ENCODE measurements around the gene DYNLL2. TPM values are rescaled to one million over a fixed set of nuclear protein-coding genes. Genes with fewer than 3 reads are reported as not detected.
"Not testable (repeated sequence)": the region's sequence is repeated elsewhere in the genome, so short reads cannot be mapped to it uniquely, and the experiment has no call there.

The DYNLL2 gene
- total RNA-seq, 4 donors from 2014 or later: 13.9 to 21.3 (median 16.6) TPM

- H3K27ac ChIP-seq: no peak overlapping the region
- no peaks in the 10 kb centered on the region for H3K9me3 ChIP-seq
- no peak overlapping the region for H3K4me3 ChIP-seq
- H3K36me3 ChIP-seq: no peaks in the 10 kb centered on the region
- no peak for TF ChIP-seq CTCF (IDR thresholded peaks at IDR 0.05)
- 21 to 23% methylated on average over 7 of the region's 7 CpGs for WGBS, 2 donors
- H3K27me3 ChIP-seq: no peaks in the 10 kb centered on the region
- peak in 1 of 2 donors; percentile 58 for DNase-seq (ENCODE audit: low spot score in 2 of 2)
- no peaks in the 10 kb centered on the region for H3K4me1 ChIP-seq
Observed at GRCh38 chr17:58120195-58120822, 37.1 kb downstream of the DYNLL2 start.

GRCh38 chr17:58121925-58122324 lies 38.7 kb downstream of the DYNLL2 start:
- WGBS, 2 donors: 35 to 56% methylated on average over 5 of the region's 5 CpGs
- DNase-seq (ENCODE audit: low spot score in 2 of 2): no peak
- Histone ChIP-seq H3K36me3 (no peaks in the 10 kb centered on the region), H3K4me1 (no peaks in the 10 kb centered on the region), H3K4me3 (no peak overlapping the region), H3K27ac (no peak overlapping the region), H3K9me3 (no peaks in the 10 kb centered on the region), H3K27me3 (peaks cover 0 to 8% of the 10 kb centered on the region in 2 donors)
- TF ChIP-seq CTCF (IDR thresholded peaks at IDR 0.05) (no peak), EP300 (IDR thresholded peaks at IDR 0.05) (no peak), POLR2A (IDR thresholded peaks at IDR 0.05) (no peak)

GRCh38 chr17:58127846-58128245 lies 44.6 kb downstream of the DYNLL2 start:
- no peaks in the 10 kb centered on the region for H3K4me1 ChIP-seq
- H3K36me3 ChIP-seq: no peaks in the 10 kb centered on the region
- peaks cover 0 to 21% of the 10 kb centered on the region in 2 donors for H3K27me3 ChIP-seq
- 59 to 62% methylated on average over 1 of the region's 1 CpG for WGBS, 2 donors
- H3K4me3 ChIP-seq: no peak overlapping the region
- H3K27ac ChIP-seq: no peak overlapping the region
- TF ChIP-seq EP300 (IDR thresholded peaks at IDR 0.05) (no peak), CTCF (IDR thresholded peaks at IDR 0.05) (no peak), POLR2A (IDR thresholded peaks at IDR 0.05) (no peak)
- no peaks in the 10 kb centered on the region for H3K9me3 ChIP-seq
- no peak for DNase-seq (ENCODE audit: low spot score in 2 of 2)

- H3K4me3 ChIP-seq; H3K4me1 ChIP-seq; H3K27ac ChIP-seq; DNase-seq (ENCODE audit: low spot score in 2 of 2); H3K36me3 ChIP-seq: not testable (repeated sequence)
- WGBS, 2 donors: 93 to 94% methylated on average over 5 of the region's 5 CpGs
- Histone ChIP-seq H3K27me3 (peaks cover 0 to 11% of the 10 kb centered on the region in 2 donors), H3K9me3 (peaks cover 0 to 18% (median 0%) of the 10 kb centered on the region in 4 donors)
Observed at GRCh38 chr17:58132697-58133096, 49.5 kb downstream of the DYNLL2 start.

- Histone ChIP-seq H3K27ac (no peak overlapping the region), H3K27me3 (peaks cover 0 to 7% of the 10 kb centered on the region in 2 donors), H3K9me3 (peaks cover 0 to 18% (median 0%) of the 10 kb centered on the region in 4 donors), H3K36me3 (no peaks in the 10 kb centered on the region), H3K4me1 (no peaks in the 10 kb centered on the region), H3K4me3 (no peak overlapping the region)
- TF ChIP-seq EP300 (IDR thresholded peaks at IDR 0.05) (no peak), POLR2A (IDR thresholded peaks at IDR 0.05) (no peak), CTCF (IDR thresholded peaks at IDR 0.05) (no peak)
- no peak for DNase-seq (ENCODE audit: low spot score in 2 of 2)
- 29 to 35% methylated on average over 8 of the region's 8 CpGs for WGBS, 2 donors
Observed at GRCh38 chr17:58136669-58137279, 53.6 kb downstream of the DYNLL2 start.

All from tibial nerve (tissue), 4 donors.